Brain microvascular endothelial cell (primary cell): ENCODE measurements around the gene KCNJ2.

Source experiments
- DNase-seq: peaks from one replicate; pipeline ENCODE4 v3.0.0-alpha.2; 2020
- H3K27ac ChIP-seq: fragments of 250-450 bp; sonication (Bioruptor Pico); 2 replicates; pipeline ENCODE4 v1.5.1; 2020; ENCODE audit warnings: mild to moderate bottlenecking, moderate library complexity
- H3K27me3 ChIP-seq: fragments of 250-450 bp; sonication (Bioruptor Pico); replicated peaks from 2 replicates; pipeline ENCODE4 v1.5.1; 2020; ENCODE audit warnings: mild to moderate bottlenecking
- H3K36me3 ChIP-seq: fragments of 250-450 bp; sonication (Bioruptor Pico); replicated peaks from 2 replicates; pipeline ENCODE4 v1.5.1; 2020; ENCODE audit warnings: mild to moderate bottlenecking
- H3K4me3 ChIP-seq: 2 replicates; pipeline ENCODE4 v1.5.1; 2011; ENCODE audit warnings: low read depth, mild to moderate bottlenecking, control low read depth, low read length, moderate library complexity
- CTCF ChIP-seq: IDR thresholded peaks from 2 replicates; pipeline ENCODE4 v1.5.1; 2011; ENCODE audit warnings: low read depth, mild to moderate bottlenecking, moderate library complexity, low read length, control low read depth, inconsistent platforms; ENCODE audit errors: missing control alignments
- in situ Hi-C: cut with HindIII; loops from 2 replicates; pipeline ENCODE4 v1.10.0; 2017; ENCODE audit warnings: low sequenced_read_pairs, low pct_ligation_motif_present

Gene KCNJ2

GRCh38 chr17:70144260-70144846, 25.0 kb upstream of the KCNJ2 start:
- in situ Hi-C loops: no loop called here
- H3K27me3 ChIP-seq: no peaks in the 10 kb centered on the region
- TF ChIP-seq CTCF: peak; percentile 28
- no peak for DNase-seq
- H3K36me3 ChIP-seq: no peaks in the 10 kb centered on the region
- no peak overlapping the region for H3K27ac ChIP-seq
- H3K4me3 ChIP-seq: no peak overlapping the region

GRCh38 chr17:70153210-70153609, 16.1 kb upstream of the KCNJ2 start:
- H3K27me3 ChIP-seq: no peaks in the 10 kb centered on the region
- no peak for TF ChIP-seq CTCF
- DNase-seq: no peak
- in situ Hi-C loops: no loop called here
- no peaks in the 10 kb centered on the region for H3K36me3 ChIP-seq
- H3K4me3 ChIP-seq: no peak overlapping the region
- no peak overlapping the region for H3K27ac ChIP-seq

- H3K4me3 ChIP-seq: no peak overlapping the region
- no peak for TF ChIP-seq CTCF
- no peaks in the 10 kb centered on the region for H3K36me3 ChIP-seq
- no peak overlapping the region for H3K27ac ChIP-seq
- in situ Hi-C loops: no loop called here
- H3K27me3 ChIP-seq: no peaks in the 10 kb centered on the region
- no peak for DNase-seq
Observed at GRCh38 chr17:70157151-70157550, 12.2 kb upstream of the KCNJ2 start.

- no peak for TF ChIP-seq CTCF
- Histone ChIP-seq H3K36me3 (no peaks in the 10 kb centered on the region), H3K4me3 (no peak overlapping the region), H3K27me3 (no peaks in the 10 kb centered on the region), H3K27ac (no peak overlapping the region)
- no peak for DNase-seq
- in situ Hi-C loops: no loop called here
Observed at GRCh38 chr17:70158180-70158579, 11.2 kb upstream of the KCNJ2 start.

- Histone ChIP-seq H3K27ac (no peak overlapping the region), H3K4me3 (no peak overlapping the region), H3K27me3 (no peaks in the 10 kb centered on the region), H3K36me3 (no peaks in the 10 kb centered on the region)
- no peak for TF ChIP-seq CTCF
- in situ Hi-C loops: no loop called here
- DNase-seq: no peak
Observed at GRCh38 chr17:70158591-70158990, 10.7 kb upstream of the KCNJ2 start.

- Histone ChIP-seq H3K27me3 (no peaks in the 10 kb centered on the region), H3K27ac (no peak overlapping the region), H3K36me3 (no peaks in the 10 kb centered on the region), H3K4me3 (no peak overlapping the region)
- in situ Hi-C loops: no loop called here
- no peak for DNase-seq
- TF ChIP-seq CTCF: no peak
Observed at GRCh38 chr17:70159980-70160379, 9.4 kb upstream of the KCNJ2 start.
